GM12892 (cell line): ENCODE results near the gene CDON.

Experiments used
- POLR2A ChIP-seq: IDR thresholded peaks from 2 replicates; pipeline ENCODE4 v1.6.1; 2011; ENCODE audit warnings: low read depth, low read length, control low read depth
- TAF1 ChIP-seq: IDR thresholded peaks from 2 replicates; pipeline ENCODE4 v1.6.1; 2011; ENCODE audit warnings: low read depth, mild to moderate bottlenecking, control low read depth, low read length, borderline replicate concordance

DNA sequence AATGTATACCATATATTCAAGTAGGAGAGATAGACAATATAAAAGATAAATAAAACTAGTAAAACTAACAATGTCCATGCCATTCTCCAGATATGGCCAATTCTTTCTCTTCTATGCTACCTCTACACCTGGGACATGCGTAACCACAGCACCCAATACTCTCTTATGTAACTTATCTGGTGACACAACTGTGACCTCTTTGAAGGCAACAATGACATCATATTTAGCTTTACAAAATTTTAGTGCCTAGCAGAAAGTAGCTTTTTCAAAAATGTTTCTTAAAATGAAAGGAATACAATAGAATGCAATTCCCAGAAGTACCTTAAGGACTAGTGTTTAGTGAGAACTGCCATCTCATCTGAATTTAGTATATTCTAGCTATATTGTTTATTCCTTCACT lies 36.8 kb downstream of the CDON start:
- TF ChIP-seq POLR2A (no peak), TAF1 (no peak)
